Esophagus squamous epithelium (tissue), 5 donors: ENCODE results near the gene WWOX. TPM values are rescaled to one million over a fixed set of nuclear protein-coding genes. Genes with fewer than 3 reads are reported as not detected.

Experiments used
- DNase-seq: peaks from one replicate; lab custom pipeline; 2025; lab: John Stamatoyannopoulos, UW
- H3K27ac ChIP-seq, 4 donors: fragments of 200-600 bp; sonication (generic); one replicate each; pipeline ENCODE4 v1.5.1; 2016 to 2019; ENCODE audit warnings: mild to moderate bottlenecking in 1 of 4
- H3K27me3 ChIP-seq, 4 donors: fragments of 200-600 bp; sonication (generic); 1 replicate in 3 of 4; 2 replicates in 1 of 4; pipeline versions ENCODE4 v1.5.1 to v1.6.0; 2017 to 2021; ENCODE audit warnings: antibody characterized with exemption in 1 of 4
- H3K36me3 ChIP-seq, 3 donors: fragments of 200-600 bp; sonication (generic); one replicate each; pipeline ENCODE4 v1.5.1; 2016 to 2019
- H3K4me1 ChIP-seq, 3 donors: fragments of 200-600 bp; sonication (generic); one replicate each; pipeline ENCODE4 v1.5.1; 2017 to 2019
- H3K4me3 ChIP-seq, 4 donors: fragments of 200-600 bp; sonication (generic); 1 replicate in 3 of 4; 2 replicates in 1 of 4; pipeline ENCODE4 v1.5.1; 2016 to 2019; ENCODE audit warnings: mild to moderate bottlenecking in 2 of 4, moderate library complexity in 1 of 4
- H3K9me3 ChIP-seq, 3 donors: fragments of 200-600 bp; sonication (generic); one replicate each; pipeline ENCODE4 v1.5.1; 2016 to 2019
- POLR2A ChIP-seq, 4 donors: fragments of 450-650 bp; IDR thresholded peaks; one replicate each; pipeline ENCODE4 v1.6.1; 2017; ENCODE audit warnings: antibody characterized with exemption in 4 of 4, mild to moderate bottlenecking in 4 of 4, moderate library complexity in 3 of 4
- WGBS, 2 donors: methylation state at CpG; one replicate each; pipeline ENCODE4 v1.1.5; 2018; 5-methylcytosine and 5-hydroxymethylcytosine counted together
- intact Hi-C: fragments of 100-400 bp; cut with DNase I; formaldehyde crosslinking; loops from one replicate; pipeline ENCODE4 v1.15.0; 2022
- total RNA-seq, 4 donors: library from RNA; depleted of rRNA; stranded (reverse); fragments of >200 nt; gene quantifications; one replicate each; pipeline ENCODE4 v1.1.0, GENCODE V29; 2016
- TF ChIP-seq, protein P1 (sequence below), 6 experiments: fragments of 450-650 bp in 4 of 6; fragments of 200-600 bp in 2 of 6; sonication (generic) in 2 of 6; IDR thresholded peaks; one replicate each; pipeline ENCODE4 v1.5.1; 2016 to 2019; ENCODE audit warnings: antibody characterized with exemption in 6 of 6, mild to moderate bottlenecking in 4 of 6, moderate library complexity in 4 of 6
- donor health status: DM: yes; HTN: yes; CAD: no.

WWOX gene
- total RNA-seq, 4 donors from 2014 or later, result 20.9 to 31.1 (median 27.5) TPM

DNA sequence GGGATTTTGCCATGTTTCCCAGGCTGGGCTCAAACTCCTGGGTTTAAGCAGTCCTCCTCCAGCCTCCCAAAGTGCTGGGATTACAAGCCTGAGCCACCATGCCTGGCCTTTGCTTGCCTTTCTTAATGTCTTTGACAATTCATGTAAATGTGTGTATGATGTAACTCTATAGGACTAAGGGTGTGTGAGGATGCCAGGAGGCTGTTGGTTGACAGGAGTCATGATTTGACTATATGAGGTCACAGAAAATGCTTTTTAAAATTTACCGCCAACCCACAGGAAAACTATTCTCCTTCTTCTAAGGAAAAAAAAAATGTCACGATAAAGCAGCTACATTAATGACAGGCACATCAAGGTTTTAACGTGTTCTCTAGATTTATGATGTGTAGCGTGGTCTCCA is 118.8 kb downstream of the WWOX start:
- no peak overlapping the region for H3K27ac ChIP-seq

DNA sequence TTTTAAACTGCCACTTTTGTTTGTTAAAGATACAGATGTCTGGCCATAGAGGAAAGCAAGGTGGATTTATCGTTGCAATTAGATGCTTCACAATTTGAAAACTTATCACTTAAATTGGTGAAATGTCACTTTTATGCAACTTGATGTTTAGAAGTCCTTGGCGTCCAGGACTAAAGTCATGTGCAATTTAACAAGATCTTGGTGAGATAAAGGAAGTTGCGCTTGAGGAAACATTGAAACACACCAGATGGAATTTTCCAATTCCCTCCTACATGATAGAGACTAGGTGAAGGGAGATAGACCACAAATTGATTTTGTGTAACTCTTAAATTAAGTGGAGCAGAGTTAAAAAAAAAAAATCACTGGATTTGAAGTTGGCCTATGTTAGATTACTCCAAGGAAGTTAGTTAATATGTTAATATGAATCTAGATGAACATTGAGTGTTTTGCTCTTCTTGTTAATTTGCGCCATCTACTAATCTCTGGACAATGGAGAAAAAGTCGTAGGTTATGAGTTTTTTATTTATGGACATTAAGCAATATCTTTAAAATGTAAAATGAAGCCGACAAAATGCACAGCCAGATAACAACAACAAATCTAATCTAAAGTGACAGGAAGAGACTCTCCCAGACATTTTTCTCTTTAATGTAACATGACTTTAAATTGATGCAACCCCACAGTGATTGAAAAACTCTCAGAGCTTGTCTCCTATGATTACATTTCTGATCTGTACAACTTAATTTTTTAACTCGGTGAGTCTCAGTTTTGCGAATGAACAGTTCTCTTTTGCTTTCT is 119.6 kb downstream of the WWOX start:
- intact Hi-C loops, result no loop called here
- no peak for DNase-seq

More for the DNA sequence above, 118.8 kb downstream of the WWOX start:
- no peaks in the 10 kb centered on the region for H3K9me3 ChIP-seq
- DNase-seq, result no peak
- H3K4me3 ChIP-seq, result no peak overlapping the region
- TF ChIP-seq POLR2A (IDR thresholded peaks at IDR 0.05), result no peak
- H3K36me3 ChIP-seq, result no peaks in the 10 kb centered on the region
- intact Hi-C loops, result no loop called here
- H3K27me3 ChIP-seq, result no peaks in the 10 kb centered on the region
- 93 to 96% methylated on average over 4 of the region's 4 CpGs for WGBS, 2 donors
- no peaks in the 10 kb centered on the region for H3K4me1 ChIP-seq

DNA sequence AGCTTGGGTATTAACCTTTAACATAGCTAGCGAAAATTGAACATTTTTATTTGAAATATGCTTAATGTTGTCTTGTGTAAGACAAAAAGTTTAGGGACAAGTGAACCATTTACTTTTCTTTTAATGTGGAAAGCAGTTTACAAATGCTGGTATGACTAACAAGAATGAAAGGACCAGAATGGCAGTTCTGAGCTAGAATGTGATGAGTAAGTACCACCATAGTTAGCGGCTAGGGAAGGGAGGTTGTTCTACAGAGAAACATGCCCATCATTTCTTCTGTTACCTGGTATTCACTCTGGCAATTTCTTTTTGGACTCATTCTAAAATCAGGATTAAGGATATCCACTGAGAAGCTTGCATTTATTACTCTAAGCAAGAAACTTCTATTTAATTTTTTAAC is 121.1 kb downstream of the WWOX start:
- no peaks in the 10 kb centered on the region for H3K9me3 ChIP-seq
- intact Hi-C loops, result no loop called here
- H3K4me3 ChIP-seq, result no peak overlapping the region
- 89 to 100% methylated on average over 2 of the region's 2 CpGs for WGBS, 2 donors
- H3K27ac ChIP-seq, result no peak overlapping the region
- H3K4me1 ChIP-seq, result peaks cover 0 to 6% (median 0%) of the 10 kb centered on the region in 3 donors
- DNase-seq, result no peak
- no peaks in the 10 kb centered on the region for H3K27me3 ChIP-seq
- no peak for TF ChIP-seq POLR2A (IDR thresholded peaks at IDR 0.05)
- TF ChIP-seq, protein P1, sequence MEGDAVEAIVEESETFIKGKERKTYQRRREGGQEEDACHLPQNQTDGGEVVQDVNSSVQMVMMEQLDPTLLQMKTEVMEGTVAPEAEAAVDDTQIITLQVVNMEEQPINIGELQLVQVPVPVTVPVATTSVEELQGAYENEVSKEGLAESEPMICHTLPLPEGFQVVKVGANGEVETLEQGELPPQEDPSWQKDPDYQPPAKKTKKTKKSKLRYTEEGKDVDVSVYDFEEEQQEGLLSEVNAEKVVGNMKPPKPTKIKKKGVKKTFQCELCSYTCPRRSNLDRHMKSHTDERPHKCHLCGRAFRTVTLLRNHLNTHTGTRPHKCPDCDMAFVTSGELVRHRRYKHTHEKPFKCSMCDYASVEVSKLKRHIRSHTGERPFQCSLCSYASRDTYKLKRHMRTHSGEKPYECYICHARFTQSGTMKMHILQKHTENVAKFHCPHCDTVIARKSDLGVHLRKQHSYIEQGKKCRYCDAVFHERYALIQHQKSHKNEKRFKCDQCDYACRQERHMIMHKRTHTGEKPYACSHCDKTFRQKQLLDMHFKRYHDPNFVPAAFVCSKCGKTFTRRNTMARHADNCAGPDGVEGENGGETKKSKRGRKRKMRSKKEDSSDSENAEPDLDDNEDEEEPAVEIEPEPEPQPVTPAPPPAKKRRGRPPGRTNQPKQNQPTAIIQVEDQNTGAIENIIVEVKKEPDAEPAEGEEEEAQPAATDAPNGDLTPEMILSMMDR (IDR thresholded peaks at IDR 0.05), result no peak
- no peaks in the 10 kb centered on the region for H3K36me3 ChIP-seq

More for the DNA sequence above, 119.6 kb downstream of the WWOX start:
- Histone ChIP-seq H3K36me3 (no peaks in the 10 kb centered on the region), H3K4me1 (no peaks in the 10 kb centered on the region), H3K9me3 (no peaks in the 10 kb centered on the region), H3K27ac (no peak overlapping the region), H3K4me3 (no peak overlapping the region), H3K27me3 (no peaks in the 10 kb centered on the region)
- TF ChIP-seq, protein P1 (IDR thresholded peaks at IDR 0.05), result no peak
- TF ChIP-seq POLR2A (IDR thresholded peaks at IDR 0.05), result no peak
- 89 to 96% methylated on average over 8 of the region's 8 CpGs for WGBS, 2 donors

DNA sequence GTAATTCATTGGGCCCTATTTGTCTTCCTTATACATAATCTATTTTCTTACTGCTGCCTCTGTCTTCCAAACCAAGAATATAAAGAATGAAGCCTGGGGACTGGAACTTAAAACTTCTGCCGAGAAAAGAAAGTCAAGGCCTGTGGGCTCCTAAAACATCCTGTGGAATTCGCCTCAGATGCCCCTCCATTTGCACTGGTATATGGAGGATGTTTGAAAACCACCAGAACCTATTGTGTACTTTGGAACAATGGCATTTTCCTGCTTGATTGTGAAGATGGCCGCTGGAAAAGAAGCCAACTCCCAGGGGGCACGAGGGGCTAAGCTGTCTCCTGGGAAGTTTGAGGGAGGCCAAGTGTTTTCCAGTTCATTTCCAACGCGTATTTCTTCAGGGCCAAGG is 122.4 kb downstream of the WWOX start:
- Histone ChIP-seq H3K27ac (no peak overlapping the region), H3K9me3 (no peaks in the 10 kb centered on the region), H3K4me1 (peaks cover 0 to 15% (median 0%) of the 10 kb centered on the region in 3 donors), H3K4me3 (no peak overlapping the region), H3K27me3 (no peaks in the 10 kb centered on the region), H3K36me3 (no peaks in the 10 kb centered on the region)
- WGBS, 2 donors, result 76 to 82% methylated on average over 5 to 6 of the region's 6 CpGs
- no peak for DNase-seq
- intact Hi-C loops, result no loop called here
- TF ChIP-seq POLR2A (IDR thresholded peaks at IDR 0.05), result no peak
- TF ChIP-seq, protein P1 (IDR thresholded peaks at IDR 0.05), result no peak

DNA sequence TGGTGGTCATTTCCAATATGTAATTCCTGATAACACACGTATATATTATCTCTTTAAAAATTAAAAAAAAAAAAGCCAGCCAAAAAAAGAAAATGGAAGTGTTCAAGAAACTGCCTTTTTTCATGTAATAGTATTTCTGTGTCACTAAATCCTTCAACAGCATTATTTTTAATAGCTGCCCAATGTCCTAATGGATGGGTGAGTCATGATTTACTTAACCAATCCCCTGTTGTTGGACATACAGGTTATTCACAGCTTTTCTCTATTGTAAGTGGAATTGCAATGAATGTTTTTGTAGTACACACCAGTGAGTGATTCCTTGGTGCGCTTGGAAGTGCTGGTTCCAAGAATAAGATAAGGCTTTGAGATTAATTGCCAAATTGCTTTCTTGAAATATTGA is 124.9 kb downstream of the WWOX start:
- DNase-seq, result no peak
- TF ChIP-seq, protein P1 (IDR thresholded peaks at IDR 0.05), result no peak
- no peak for TF ChIP-seq POLR2A (IDR thresholded peaks at IDR 0.05)
- no peaks in the 10 kb centered on the region for H3K27me3 ChIP-seq
- intact Hi-C loops, result no loop called here
- 79 to 87% methylated on average over 2 of the region's 2 CpGs for WGBS, 2 donors
- no peaks in the 10 kb centered on the region for H3K9me3 ChIP-seq
- H3K4me1 ChIP-seq, result peaks cover 0 to 18% (median 0%) of the 10 kb centered on the region in 3 donors
- H3K36me3 ChIP-seq, result no peaks in the 10 kb centered on the region
- H3K27ac ChIP-seq, result no peak overlapping the region
- H3K4me3 ChIP-seq, result no peak overlapping the region
